Coronary artery (tissue), 2 donors: ENCODE results near the gene EPHA5.
A peak's percentile ranks its signal among the peaks of the same experiment; 100 is the strongest.

Experiments used
- DNase-seq: peaks from one replicate; pipeline ENCODE4 v3.0.0-alpha.2; 2017; ENCODE audit warnings: low spot score
- H3K27ac ChIP-seq, 2 donors: fragments of 200-600 bp; sonication (generic); one replicate each; pipeline ENCODE4 v1.5.1; 2016 to 2019
- H3K4me3 ChIP-seq: fragments of 200-600 bp; sonication (generic); 2 replicates; pipeline ENCODE4 v1.5.1; 2016; ENCODE audit warnings: mild to moderate bottlenecking, moderate library complexity
- CTCF ChIP-seq: fragments of 200-600 bp; sonication (generic); IDR thresholded peaks from one replicate; pipeline ENCODE4 v1.5.1; 2019; ENCODE audit warnings: antibody characterized with exemption

EPHA5 gene

GRCh38 chr4:65668201-65669089, 1.8 kb downstream of the EPHA5 start:
- no peak for TF ChIP-seq CTCF
- DNase-seq, result no peak
- Histone ChIP-seq H3K27ac (no peak overlapping the region), H3K4me3 (peak overlapping the region; percentile 72)

- no peak overlapping the region for H3K27ac ChIP-seq
Observed at GRCh38 chr4:65667506-65668041, 2.7 kb downstream of the EPHA5 start.

GRCh38 chr4:65665771-65666523, 4.3 kb downstream of the EPHA5 start:
- Histone ChIP-seq H3K4me3 (no peak overlapping the region), H3K27ac (no peak overlapping the region)
- no peak for TF ChIP-seq CTCF
- DNase-seq, result no peak

More at GRCh38 chr4:65667506-65668041, 2.7 kb downstream of the EPHA5 start:
- peak overlapping the region; percentile 72 for H3K4me3 ChIP-seq
- DNase-seq, result no peak
- no peak for TF ChIP-seq CTCF

- Histone ChIP-seq H3K27ac (no peak overlapping the region), H3K4me3 (no peak overlapping the region)
- DNase-seq, result no peak
- no peak for TF ChIP-seq CTCF
Observed at GRCh38 chr4:65661471-65661870, 8.8 kb downstream of the EPHA5 start.

GRCh38 chr4:65658117-65658516, 12.2 kb downstream of the EPHA5 start:
- H3K27ac ChIP-seq, result no peak overlapping the region
- no peak for DNase-seq
- no peak for TF ChIP-seq CTCF
- H3K4me3 ChIP-seq, result no peak overlapping the region

- DNase-seq, result no peak
- no peak for TF ChIP-seq CTCF
- no peak overlapping the region for H3K27ac ChIP-seq
- no peak overlapping the region for H3K4me3 ChIP-seq
Observed at GRCh38 chr4:65656008-65656407, 14.3 kb downstream of the EPHA5 start.
